Dendritic cell treated with granulocyte-macrophage colony-stimulating factor and Interleukin-4, amounts not matched to agents 40 ng/mL and 50 ng/mL, for 4 days (primary cell): ENCODE measurements around the gene DSP.

Experiments used
- H3K27ac Mint-ChIP-seq: one replicate; pipeline ENCODE4 v1.8.0; 2022; ENCODE audit warnings: mild to moderate bottlenecking, mixed read lengths
- H3K27me3 Mint-ChIP-seq: one replicate; pipeline ENCODE4 v1.8.0; 2022; ENCODE audit warnings: mild to moderate bottlenecking, mixed read lengths
- H3K36me3 Mint-ChIP-seq: one replicate; pipeline ENCODE4 v1.8.0; 2022; ENCODE audit warnings: low read depth, mixed read lengths
- H3K4me1 Mint-ChIP-seq: one replicate; pipeline ENCODE4 v1.8.0; 2022; ENCODE audit warnings: low read depth, mixed read lengths
- H3K4me3 Mint-ChIP-seq: one replicate; pipeline ENCODE4 v1.8.0; 2022; ENCODE audit warnings: mild to moderate bottlenecking, moderate library complexity, mixed read lengths
- H3K9me3 Mint-ChIP-seq: one replicate; pipeline ENCODE4 v1.8.0; 2022; ENCODE audit warnings: mixed read lengths
- intact Hi-C: fragments of 100-400 bp; cut with micrococcal nuclease; formaldehyde crosslinking; loops from one replicate; pipeline ENCODE4 v1.15.0; 2022

Gene DSP

DNA sequence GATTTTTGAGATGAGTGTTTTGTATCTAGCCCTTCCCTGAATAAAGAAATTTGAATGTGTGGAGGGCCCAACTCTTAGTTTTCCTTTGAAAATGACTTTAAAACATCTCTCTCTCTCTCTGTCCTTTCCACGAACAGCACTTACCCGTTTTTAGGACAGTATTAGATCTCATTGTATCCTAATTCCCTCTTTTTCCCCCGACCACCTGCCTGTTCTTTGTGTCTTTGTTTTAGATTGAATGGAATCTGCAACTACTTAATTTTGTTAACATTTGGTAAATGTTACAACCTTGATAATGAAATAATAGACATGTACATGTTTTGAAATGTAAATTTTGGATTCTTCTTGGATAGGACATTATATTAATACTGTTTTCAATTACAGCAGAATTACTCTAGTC lies 3.1 kb downstream of the DSP start:
- H3K4me1 Mint-ChIP-seq = peaks cover 20% of the 10 kb centered on the region
- no peaks in the 10 kb centered on the region for H3K9me3 Mint-ChIP-seq
- no peak overlapping the region for H3K4me3 Mint-ChIP-seq
- peaks cover 6% of the 10 kb centered on the region for H3K36me3 Mint-ChIP-seq
- H3K27me3 Mint-ChIP-seq = peaks cover 85% of the 10 kb centered on the region
- no peak overlapping the region for H3K27ac Mint-ChIP-seq
- intact Hi-C loops = no loop called here

DNA sequence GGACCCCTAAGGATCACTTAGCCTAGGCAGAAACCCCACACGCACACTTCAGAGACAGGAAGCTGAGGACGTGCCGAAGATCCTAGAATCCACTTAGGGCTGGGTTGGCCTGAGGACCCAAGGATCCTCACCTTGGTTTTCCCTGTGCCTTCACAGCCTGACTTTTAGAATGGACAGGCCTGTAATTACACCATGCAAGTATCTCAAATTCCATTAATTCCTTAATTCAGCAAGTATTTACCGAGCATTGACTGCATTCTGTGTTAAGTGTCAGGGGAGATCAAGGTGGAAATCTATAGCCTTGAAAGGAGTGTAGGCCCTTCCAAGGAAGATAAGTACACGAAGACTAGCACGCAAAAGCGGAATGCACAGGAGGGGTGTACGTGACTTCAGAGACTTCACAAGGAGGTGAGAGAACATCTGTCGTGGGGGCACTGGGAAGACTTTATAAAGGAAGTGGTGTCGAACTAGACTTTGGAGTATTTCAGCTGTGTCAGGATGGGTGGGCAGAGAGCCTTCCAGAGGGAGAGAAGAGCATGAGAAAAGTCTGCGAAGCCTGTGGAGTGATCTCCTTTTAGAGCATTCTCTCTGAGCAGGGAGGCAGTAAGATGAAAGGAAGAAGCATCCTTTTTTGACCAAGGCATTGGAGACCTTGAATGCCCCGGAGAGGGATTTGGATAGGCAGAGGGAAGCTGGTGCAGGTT lies 4.0 kb downstream of the DSP start:
- H3K27me3 Mint-ChIP-seq = peaks cover 80% of the 10 kb centered on the region
- peaks cover 6% of the 10 kb centered on the region for H3K36me3 Mint-ChIP-seq
- H3K4me3 Mint-ChIP-seq = no peak overlapping the region
- peaks cover 18% of the 10 kb centered on the region for H3K4me1 Mint-ChIP-seq
- H3K27ac Mint-ChIP-seq = no peak overlapping the region
- H3K9me3 Mint-ChIP-seq = no peaks in the 10 kb centered on the region
- intact Hi-C loops = no loop called here

DNA sequence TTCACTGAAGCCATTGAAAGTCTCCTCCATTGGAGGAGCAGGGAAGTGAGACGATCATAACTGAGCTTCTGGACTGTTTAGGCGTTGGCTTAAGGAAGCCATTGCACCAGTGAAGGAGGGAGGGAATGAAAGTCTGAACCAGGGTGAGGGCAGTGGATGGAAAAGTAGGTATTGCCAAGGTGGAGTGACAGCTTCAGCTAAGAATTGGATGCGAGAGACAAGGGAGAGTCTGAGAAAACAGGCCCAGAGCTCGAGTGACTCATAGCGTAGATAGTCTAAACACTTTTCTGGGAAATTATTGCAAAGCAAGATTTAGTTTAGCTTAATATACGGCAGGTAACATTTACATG lies 4.5 kb downstream of the DSP start:
- H3K36me3 Mint-ChIP-seq = peaks cover 6% of the 10 kb centered on the region
- H3K4me1 Mint-ChIP-seq = peaks cover 13% of the 10 kb centered on the region
- no peaks in the 10 kb centered on the region for H3K9me3 Mint-ChIP-seq
- intact Hi-C loops = no loop called here
- H3K27me3 Mint-ChIP-seq = peaks cover 74% of the 10 kb centered on the region
- no peak overlapping the region for H3K27ac Mint-ChIP-seq
- no peak overlapping the region for H3K4me3 Mint-ChIP-seq

DNA sequence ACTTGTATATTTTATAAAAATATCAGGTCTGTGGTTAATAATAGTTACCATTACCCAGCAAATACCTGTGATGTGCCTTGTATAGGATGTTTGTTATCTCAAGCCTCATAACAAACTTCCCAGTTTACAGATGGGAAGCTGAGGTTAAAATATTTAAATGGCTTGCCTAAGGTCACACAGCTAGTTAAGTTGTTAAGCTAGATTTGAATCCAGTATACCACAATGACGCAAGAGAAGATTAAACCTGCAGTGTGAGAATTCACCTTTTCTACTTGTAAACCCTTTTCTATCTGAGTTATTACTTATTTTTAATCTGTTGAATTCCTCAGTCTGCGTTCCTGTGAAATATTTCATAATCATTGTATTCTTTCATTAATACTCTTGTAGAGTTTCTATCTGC lies 4.9 kb downstream of the DSP start:
- Mint-ChIP-seq H3K4me1 (peaks cover 11% of the 10 kb centered on the region), H3K4me3 (no peak overlapping the region), H3K36me3 (peaks cover 6% of the 10 kb centered on the region), H3K27me3 (peaks cover 73% of the 10 kb centered on the region), H3K27ac (no peak overlapping the region), H3K9me3 (no peaks in the 10 kb centered on the region)
- intact Hi-C loops = no loop called here

DNA sequence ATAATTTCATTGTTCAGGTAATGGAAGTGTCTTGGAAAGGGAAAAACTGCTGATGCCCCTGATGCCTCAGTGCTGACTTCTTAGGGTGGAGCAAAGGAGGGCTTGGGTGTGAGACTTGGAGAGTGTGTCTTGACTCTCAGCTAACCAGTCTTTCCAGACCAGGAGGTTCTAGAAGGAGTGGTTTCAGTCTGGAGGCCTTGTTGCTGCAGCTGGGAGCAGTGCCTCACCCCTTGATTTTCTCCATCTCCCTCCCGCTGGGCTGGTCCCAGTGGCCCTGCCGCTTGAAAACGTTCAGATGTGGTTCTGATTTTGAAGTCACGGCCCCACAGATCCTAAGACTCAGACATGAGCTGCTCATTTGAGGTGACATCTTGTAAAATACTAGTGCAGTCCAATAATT lies 5.4 kb downstream of the DSP start:
- Mint-ChIP-seq H3K9me3 (no peaks in the 10 kb centered on the region), H3K4me1 (peaks cover 6% of the 10 kb centered on the region), H3K27ac (no peak overlapping the region), H3K4me3 (no peak overlapping the region), H3K36me3 (peaks cover 6% of the 10 kb centered on the region), H3K27me3 (peaks cover 73% of the 10 kb centered on the region)
- intact Hi-C loops = no loop called here

DNA sequence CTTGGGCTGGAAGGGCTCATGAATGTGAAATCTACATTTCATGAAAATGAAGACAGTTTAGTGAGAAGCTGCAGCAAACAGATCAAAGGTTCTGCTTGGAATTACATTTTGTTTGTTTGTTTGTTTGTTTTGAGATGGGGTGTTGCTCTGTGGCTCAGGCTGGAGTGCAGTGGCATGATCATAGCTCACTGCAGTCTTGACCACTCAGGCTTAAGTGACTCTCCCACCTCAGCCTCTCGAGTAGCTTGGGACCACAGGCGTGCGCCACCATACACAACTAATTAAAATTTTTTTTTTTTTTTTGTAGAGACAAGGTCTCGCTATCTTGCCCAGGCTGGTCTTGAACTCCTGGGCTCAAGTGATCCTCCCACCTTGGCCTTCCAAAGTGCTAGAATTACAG lies 5.8 kb downstream of the DSP start:
- Mint-ChIP-seq H3K27me3 (peaks cover 71% of the 10 kb centered on the region), H3K4me3 (no peak overlapping the region), H3K9me3 (no peaks in the 10 kb centered on the region), H3K36me3 (peaks cover 4% of the 10 kb centered on the region), H3K4me1 (peaks cover 2% of the 10 kb centered on the region), H3K27ac (no peak overlapping the region)
- intact Hi-C loops = no loop called here

GRCh38 chr6:7550433-7550801 lies 8.9 kb downstream of the DSP start:
- peaks cover 61% of the 10 kb centered on the region for H3K27me3 Mint-ChIP-seq
- intact Hi-C loops = no loop called here
- H3K27ac Mint-ChIP-seq = no peak overlapping the region

GRCh38 chr6:7554533-7555275 lies 13.2 kb downstream of the DSP start:
- no peaks in the 10 kb centered on the region for H3K9me3 Mint-ChIP-seq
- peaks cover 35% of the 10 kb centered on the region for H3K27me3 Mint-ChIP-seq
- no peaks in the 10 kb centered on the region for H3K36me3 Mint-ChIP-seq
- intact Hi-C loops = no loop called here
- H3K4me3 Mint-ChIP-seq = no peak overlapping the region
- no peaks in the 10 kb centered on the region for H3K4me1 Mint-ChIP-seq
- H3K27ac Mint-ChIP-seq = no peak overlapping the region

More at GRCh38 chr6:7550433-7550801, 8.9 kb downstream of the DSP start:
- H3K9me3 Mint-ChIP-seq = no peaks in the 10 kb centered on the region
- H3K36me3 Mint-ChIP-seq = no peaks in the 10 kb centered on the region
- H3K4me1 Mint-ChIP-seq = no peaks in the 10 kb centered on the region
- no peak overlapping the region for H3K4me3 Mint-ChIP-seq

GRCh38 chr6:7555671-7556070 lies 14.2 kb downstream of the DSP start:
- intact Hi-C loops = no loop called here
- Mint-ChIP-seq H3K27ac (no peak overlapping the region), H3K4me1 (no peaks in the 10 kb centered on the region), H3K9me3 (no peaks in the 10 kb centered on the region), H3K4me3 (no peak overlapping the region), H3K36me3 (no peaks in the 10 kb centered on the region), H3K27me3 (peaks cover 32% of the 10 kb centered on the region)

- H3K27ac Mint-ChIP-seq = no peak overlapping the region
- no peaks in the 10 kb centered on the region for H3K36me3 Mint-ChIP-seq
- no peaks in the 10 kb centered on the region for H3K4me1 Mint-ChIP-seq
- peaks cover 30% of the 10 kb centered on the region for H3K27me3 Mint-ChIP-seq
- no peak overlapping the region for H3K4me3 Mint-ChIP-seq
- H3K9me3 Mint-ChIP-seq = no peaks in the 10 kb centered on the region
- intact Hi-C loops = no loop called here
Measured at GRCh38 chr6:7556394-7557106, 15.1 kb downstream of the DSP start.

GRCh38 chr6:7557652-7558051 lies 16.2 kb downstream of the DSP start:
- H3K4me1 Mint-ChIP-seq = peaks cover 5% of the 10 kb centered on the region
- no peak overlapping the region for H3K27ac Mint-ChIP-seq
- no peaks in the 10 kb centered on the region for H3K36me3 Mint-ChIP-seq
- H3K27me3 Mint-ChIP-seq = peaks cover 22% of the 10 kb centered on the region
- no peaks in the 10 kb centered on the region for H3K9me3 Mint-ChIP-seq
- intact Hi-C loops = no loop called here
- H3K4me3 Mint-ChIP-seq = no peak overlapping the region

DNA sequence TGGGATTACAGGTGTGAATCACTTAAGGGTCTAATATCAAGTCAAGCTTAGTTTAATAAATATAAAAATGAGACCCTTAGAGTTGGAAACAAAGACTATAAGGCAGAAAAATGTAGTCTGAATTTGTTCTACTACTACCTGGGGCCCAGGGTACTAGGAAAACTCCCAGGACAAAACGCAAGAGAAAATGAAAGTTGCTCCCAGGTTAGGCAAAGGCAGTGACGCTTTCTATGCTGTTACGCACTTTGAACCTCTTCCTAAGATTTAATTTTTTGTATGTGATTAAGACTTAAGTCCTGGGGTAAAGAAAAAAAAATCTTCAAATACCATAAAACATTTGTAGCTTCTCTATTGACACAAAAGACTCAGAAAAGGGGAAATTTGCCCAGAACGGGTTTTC lies 17.3 kb downstream of the DSP start:
- intact Hi-C loops = no loop called here
- Mint-ChIP-seq H3K27me3 (peaks cover 13% of the 10 kb centered on the region), H3K27ac (no peak overlapping the region)

DNA sequence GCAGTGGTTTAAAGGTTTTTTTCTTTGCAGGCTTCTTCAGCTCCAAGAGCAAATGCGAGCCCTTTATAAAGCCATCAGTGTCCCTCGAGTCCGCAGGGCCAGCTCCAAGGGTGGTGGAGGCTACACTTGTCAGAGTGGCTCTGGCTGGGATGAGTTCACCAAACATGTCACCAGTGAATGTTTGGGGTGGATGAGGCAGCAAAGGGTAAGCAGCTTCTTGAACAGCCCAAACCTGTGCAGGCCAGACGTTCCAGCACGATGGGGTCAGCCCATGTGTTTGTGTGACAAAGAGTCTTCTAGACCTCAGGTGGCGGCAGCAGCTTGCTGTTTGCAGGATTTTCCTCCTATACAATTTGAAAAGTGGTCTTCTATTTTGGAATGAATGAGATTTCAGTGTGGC lies 17.7 kb downstream of the DSP start:
- Mint-ChIP-seq H3K36me3 (no peaks in the 10 kb centered on the region), H3K27me3 (peaks cover 13% of the 10 kb centered on the region), H3K27ac (no peak overlapping the region), H3K9me3 (no peaks in the 10 kb centered on the region), H3K4me3 (no peak overlapping the region), H3K4me1 (peaks cover 18% of the 10 kb centered on the region)
- intact Hi-C loops = no loop called here

More for the DNA sequence above, 17.3 kb downstream of the DSP start:
- no peaks in the 10 kb centered on the region for H3K36me3 Mint-ChIP-seq
- H3K4me1 Mint-ChIP-seq = peaks cover 16% of the 10 kb centered on the region
- H3K9me3 Mint-ChIP-seq = no peaks in the 10 kb centered on the region
- no peak overlapping the region for H3K4me3 Mint-ChIP-seq

GRCh38 chr6:7559651-7560385 lies 18.3 kb downstream of the DSP start:
- Mint-ChIP-seq H3K4me3 (no peak overlapping the region), H3K36me3 (no peaks in the 10 kb centered on the region), H3K27me3 (peaks cover 10% of the 10 kb centered on the region), H3K27ac (no peak overlapping the region), H3K4me1 (peaks cover 18% of the 10 kb centered on the region), H3K9me3 (no peaks in the 10 kb centered on the region)
- intact Hi-C loops = no loop called here
